ENCODE data around the gene HS3ST3A1.

The HS3ST3A1 gene

DNA sequence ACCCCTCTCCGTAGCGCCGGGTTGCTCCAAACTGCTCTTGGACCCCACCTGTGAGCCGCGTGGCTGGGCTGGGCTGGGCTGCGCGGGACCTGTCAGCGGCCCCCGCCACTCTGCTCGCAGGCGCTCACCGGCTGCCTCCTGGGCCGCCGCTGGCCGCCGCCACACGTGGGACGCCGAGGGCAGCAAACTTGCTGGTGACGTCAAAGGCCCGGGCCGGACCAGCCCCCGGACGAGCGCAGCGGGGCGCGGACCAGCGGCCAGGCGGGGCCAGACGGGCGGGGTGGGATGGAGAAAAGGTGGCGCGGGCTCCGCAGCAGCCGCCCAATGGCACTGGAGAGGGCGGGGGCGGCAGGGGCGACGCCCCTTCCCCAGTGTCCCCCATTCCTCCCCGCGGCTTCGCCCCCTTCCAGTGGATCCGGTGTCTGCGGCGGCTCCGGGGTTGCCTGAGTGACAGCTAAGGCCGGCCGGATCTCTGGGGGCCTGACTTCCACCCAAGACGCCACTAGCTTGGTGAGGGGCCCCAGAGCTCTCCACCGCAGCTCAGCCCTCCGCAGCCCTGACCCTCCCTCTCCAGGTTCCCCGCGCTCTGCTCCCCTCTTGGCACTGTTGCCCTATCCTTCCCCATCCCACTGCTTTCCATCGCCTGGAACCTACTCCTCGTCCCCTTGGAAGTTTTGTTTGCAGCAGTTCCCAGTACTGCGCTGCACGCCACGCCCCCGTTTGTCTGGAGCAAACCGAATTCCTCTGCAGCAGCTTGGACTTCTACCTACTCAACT lies at the start of gene HS3ST3A1:
Gene HS3ST3A1 (minus strand): TSS at position 154 of the 776 bp plus-strand sequence. CDS start 800 bp downstream, outside the sequence.
- DNase-seq = no peak

DNA sequence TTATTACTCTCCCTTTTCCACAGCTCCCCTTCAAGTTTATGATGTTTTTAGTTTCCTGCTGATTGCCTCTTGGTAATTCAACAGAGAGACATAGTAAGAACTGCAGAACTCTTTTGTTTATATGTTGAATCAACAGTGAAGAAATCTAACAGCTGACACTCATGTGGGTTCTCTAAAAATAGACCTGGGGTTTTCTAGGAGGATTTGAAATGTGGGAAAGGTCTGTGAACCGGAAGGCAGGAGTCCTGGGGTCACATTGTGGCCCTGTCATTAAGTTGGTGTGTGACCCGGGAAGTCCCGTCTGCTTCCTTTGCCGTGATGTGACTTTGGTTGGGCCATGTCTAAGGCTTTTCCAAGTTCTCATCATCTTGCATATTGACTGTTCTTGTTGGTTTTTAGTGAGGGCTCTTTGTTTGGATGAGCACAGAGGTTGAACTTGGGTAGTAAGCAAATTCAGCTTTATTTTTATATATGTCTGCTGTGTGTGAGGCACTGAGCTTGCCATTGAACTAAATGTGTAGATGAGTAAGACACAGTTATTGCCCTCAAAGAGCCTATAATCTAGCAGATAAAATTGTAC lies 48.5 kb upstream of the HS3ST3A1 start:
- no peak for DNase-seq

DNA sequence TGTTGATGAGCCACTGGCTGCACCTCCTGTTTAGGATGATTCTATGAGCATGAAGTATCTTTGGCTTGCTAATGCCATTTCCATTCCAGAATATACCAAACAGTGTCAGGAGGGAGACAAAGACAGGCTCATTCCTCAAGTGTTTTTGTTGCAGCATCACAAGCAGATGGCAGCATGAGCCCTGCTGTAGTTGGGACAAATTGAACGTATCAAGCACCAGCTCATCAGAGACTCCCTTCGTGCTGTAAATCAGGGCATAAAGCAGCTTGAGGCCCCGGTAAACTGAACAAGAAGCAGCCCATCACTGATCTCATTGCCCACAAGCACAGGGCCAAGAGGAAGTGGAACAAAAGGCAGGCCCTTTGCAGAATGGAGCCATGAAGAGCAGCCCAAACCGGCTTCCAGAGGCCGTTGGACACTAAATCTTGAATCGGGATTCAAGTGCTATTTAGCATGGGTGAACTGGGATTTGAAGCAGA lies 45.9 kb upstream of the HS3ST3A1 start:
- DNase-seq = no peak

DNA sequence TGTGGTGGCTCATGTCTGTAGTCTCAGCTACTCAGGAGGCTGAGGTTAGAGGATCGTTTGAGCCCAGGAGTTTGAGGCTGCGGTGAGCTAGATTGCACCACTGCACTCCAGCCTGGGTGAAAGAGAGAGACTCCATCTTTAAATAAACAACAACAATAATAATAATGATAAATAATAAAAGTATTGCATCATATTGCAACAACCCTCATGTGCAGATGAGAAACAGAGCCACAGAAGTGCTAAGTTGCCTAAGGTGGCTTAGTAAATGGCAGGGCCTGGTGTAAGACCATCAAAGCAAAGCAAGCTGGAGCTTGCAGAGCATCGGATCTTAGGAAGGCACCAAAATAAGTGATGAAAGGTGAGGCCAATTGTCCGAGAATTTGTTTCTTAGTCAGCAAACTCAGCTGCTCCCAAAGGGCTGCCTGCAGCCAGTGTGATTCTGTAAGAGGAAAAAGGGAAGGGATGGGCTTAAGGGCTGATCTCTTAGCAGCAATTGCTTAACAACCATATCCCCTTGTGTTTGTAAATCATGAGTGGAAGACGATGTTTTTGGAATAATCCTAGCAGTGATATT lies 45.3 kb upstream of the HS3ST3A1 start:
- no peak for DNase-seq

DNA sequence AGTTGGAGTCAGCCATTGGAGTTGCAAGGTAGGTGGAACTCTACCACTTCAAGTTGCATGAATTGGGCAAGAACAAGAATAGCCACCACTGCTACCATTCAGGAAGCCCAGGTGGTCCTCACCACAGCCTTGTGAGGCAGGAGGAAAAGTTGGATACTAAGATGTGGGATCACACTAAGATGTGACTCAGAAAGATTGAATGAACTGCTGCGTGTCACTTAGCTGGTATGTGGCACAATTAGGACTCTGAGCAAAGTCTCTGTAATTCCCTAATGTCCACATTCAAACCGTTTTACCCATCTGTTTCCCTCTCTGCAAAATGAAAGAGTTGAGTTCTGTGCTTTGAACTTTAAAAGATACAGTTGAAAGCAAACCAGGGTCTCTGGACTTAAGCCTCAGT lies 44.7 kb upstream of the HS3ST3A1 start:
- DNase-seq = no peak

DNA sequence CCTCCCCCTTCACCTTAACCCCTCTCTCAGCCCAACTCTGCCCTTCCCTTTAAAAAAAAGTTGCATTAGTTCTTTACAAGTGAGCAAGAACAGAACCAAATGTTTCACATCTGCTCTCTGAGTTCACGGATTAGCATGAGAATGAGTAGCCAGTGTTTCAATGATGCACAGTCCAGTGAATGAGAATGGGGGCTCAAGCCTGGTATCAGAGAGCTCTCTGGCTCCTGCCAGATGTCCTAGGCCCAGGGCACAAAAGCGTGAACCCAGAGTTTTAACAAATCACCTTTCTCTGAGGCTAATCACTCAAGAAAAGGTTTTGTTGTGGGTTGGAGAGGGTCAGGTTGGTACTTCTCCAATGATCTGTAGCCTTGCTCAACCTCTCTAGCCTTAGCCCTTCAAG lies 41.5 kb upstream of the HS3ST3A1 start:
- no peak for DNase-seq

DNA sequence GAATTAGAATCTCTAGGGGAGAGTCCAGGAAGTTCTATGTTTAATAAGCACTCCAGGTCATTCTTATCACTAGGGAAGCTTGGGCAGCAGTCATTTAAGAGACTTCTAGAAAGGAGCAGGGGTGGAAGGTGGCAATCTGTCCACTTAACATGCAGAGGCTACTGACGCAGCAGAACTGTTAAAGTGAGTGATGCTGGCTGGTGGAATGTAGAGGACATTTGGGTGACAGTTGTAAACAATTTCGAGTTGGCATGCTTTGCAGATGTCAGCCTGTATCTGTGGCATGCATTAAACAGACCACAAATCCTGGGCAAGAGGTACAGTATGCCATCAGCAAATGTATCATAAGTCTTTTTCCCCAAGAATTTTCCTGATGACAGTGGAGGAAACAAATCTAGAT lies 40.5 kb upstream of the HS3ST3A1 start:
- DNase-seq = no peak

DNA sequence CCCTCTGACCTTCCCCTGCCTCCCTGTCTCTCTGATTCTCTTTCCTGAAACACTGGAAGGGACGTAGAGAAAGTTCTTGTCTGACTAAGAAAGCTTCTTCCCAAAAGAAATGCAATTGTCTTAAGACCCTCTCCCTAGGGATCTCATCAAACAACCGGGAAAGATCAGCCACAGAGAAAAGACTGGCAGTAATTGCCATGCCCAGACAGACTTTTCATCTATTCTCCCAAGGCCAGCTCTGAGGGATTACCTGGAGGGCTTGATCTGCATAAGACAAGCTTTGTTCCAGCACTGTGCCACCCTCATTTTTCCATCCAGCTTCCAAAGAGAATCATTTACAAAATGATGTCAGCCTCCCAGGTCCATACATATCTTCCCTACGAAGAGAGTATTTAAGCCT lies 38.8 kb upstream of the HS3ST3A1 start:
- no peak for DNase-seq

DNA sequence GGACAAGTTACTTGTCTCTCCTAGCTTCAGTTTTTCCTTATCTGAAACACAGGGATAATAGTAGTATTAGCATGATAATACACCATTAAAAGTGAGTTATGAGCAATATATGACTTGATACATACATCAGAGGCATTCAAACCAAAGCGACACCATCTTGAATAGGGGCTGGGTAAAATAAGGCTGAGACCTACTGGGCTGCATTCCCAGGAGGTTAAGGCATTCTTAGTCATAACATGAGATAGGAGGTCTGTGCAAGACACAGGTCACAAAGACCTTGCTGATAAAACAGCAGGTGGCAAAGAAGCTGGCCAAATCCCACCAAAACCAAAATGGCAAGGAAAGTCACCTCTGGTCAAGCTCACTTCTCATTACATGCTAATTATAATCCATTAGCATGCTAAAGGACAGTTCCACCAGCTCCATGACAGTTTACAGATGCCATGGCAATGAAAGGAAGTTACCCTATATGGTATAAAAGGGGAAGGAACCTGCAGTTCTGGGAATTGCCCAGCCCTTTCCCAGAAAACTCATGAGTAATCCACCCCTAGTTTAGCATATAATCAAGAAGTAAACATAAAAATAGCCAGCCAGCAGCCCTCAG lies 37.2 kb upstream of the HS3ST3A1 start:
- no peak for DNase-seq

DNA sequence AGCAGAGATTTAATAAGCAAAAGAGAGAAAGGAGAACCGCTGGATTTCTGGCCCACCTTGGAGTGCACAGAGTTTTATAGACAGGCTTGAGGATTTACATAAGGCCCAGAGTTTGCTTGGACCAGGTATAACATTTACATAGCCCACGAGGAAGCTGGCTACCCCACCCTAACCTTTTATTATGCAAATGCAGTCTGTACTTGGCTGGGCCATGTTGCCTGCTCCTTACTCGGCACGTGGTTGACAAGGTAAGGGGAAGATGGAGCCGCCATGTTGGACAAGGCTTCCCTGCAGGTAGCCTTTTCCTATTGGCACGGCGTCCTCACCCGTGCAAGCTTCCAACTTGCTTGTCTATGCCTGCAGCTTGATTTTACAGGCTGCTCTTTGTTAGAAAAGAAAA lies 35.2 kb upstream of the HS3ST3A1 start:
- DNase-seq = no peak

DNA sequence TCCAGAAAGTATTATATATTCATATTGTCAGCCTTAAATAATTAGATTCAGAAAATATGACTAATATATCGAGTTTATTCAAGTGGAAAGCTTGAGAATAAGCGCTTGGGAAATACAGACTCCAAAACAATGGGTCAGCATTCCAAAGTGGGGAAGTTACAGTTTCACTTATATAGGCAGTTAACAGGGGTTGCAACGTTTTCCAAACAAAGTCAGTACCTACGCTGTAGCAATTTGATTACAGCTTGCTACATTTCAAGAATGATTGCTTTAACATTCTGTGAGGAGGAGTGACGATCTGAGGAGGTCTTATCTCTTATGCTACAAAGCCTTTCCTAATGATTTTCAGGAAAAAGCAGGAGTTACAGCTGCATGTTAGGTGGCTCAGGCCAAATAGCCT lies 34.2 kb upstream of the HS3ST3A1 start:
- DNase-seq = no peak

DNA sequence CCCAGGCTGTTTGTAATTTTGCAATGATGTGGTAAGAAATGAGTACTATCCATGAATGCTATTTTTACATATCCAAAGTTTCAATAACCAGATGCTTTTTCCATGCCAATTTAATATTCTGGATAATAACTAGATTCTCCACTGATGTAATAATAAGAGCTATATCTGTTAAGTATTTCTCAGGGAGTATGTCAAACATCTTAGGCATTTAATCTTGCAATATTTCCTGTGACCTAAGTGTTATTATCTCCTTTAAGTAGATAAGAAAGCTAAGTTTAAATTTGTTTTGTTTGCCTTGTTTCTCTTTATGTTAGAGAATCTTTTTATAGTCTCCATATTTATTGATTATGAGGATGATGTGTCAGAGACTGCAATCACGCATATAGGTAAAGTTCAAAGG lies 32.3 kb upstream of the HS3ST3A1 start:
- DNase-seq = no peak

DNA sequence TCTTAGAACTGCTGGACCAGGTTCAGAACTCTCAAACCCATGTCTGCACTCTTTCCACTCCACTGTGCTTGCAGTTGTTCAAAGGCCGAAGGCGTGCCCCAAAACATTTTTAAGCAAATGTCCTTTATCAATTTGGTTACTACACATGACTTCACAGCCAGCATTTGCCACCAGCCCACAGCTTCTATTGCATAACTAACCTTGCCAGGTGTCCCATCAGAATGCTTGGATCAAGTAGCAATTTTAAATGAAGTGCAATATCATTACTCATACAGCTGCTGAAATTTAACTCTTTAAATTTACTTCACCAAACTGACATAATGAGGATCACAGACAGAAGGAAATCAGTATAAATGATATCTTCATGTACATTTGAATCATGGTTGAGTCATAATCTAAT lies 29.8 kb upstream of the HS3ST3A1 start:
- DNase-seq = no peak

DNA sequence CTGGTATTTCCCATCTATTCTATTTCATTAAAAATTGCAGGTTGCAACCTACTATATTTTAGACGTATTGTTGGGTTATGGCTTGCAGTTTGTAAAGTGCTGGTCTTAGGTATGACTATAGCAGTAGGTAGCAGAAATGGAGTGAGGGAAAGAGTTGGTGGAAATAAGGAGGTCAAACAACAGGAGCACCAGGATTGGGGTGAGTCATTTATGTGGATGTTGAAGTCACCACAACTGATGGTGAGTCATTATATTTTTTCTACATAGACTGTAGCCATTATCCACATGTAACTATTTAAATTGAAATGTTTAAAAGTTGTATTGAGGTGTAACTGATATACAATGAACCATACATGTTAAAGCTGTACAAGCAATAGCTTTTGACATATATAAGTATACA lies 25.0 kb upstream of the HS3ST3A1 start:
- no peak for DNase-seq

DNA sequence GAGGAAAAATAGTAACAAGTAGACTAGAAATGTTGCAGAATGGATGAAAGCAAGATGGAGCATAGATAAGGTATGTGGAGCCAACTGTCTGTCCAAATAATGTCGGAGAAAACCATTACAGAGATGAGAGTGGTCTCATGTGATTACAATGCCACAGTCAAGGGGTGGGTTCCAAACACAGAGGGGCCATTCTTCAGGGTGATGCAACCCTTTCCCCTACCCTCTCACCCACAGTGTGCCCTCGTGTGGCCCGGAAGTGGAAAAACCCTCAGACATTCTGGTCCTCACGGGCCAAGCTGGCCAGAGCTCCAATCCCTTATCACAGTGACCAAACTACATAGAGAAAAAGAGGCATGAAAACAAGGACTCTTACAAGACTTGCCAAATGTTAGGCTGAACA lies 17.7 kb upstream of the HS3ST3A1 start:
- DNase-seq = no peak

DNA sequence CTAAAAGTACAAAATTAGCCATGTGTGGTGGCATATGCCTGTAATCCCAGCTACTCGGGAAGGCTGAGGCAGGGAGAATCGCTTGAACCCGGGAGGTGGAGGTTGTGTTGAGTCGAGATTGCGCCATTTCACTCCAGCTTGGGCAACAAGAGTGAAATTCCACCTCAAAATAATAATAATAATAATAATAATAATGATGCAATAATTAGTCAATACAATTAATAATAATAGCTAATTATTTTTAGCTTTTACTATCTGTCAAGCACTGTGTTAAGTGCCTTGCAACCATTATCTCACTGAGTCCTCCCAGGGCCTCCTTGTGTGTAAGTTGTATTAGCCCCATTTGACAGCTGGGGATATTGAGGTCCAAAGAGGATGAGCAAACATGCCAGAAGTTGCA lies 14.3 kb upstream of the HS3ST3A1 start:
- no peak for DNase-seq

DNA sequence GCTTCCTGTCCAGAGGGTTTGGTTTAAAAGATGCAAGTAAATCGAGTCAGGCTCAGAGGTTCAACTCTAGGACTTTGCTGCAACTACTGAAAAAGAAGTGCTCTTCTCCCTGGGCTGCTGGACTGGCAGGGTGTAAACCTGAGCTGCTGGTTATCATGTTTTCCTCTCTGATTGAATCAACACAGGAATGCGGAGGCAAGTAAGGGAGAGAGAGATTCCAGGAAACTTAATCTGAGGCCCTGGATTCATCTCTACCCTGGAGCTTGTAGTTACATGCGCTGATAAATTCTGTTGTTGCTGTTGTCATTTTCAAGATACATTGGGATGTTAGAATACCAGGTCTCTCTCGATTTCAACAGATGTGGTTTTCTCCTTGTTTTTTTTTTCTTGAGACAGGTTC lies 8.2 kb upstream of the HS3ST3A1 start:
- no peak for DNase-seq

DNA sequence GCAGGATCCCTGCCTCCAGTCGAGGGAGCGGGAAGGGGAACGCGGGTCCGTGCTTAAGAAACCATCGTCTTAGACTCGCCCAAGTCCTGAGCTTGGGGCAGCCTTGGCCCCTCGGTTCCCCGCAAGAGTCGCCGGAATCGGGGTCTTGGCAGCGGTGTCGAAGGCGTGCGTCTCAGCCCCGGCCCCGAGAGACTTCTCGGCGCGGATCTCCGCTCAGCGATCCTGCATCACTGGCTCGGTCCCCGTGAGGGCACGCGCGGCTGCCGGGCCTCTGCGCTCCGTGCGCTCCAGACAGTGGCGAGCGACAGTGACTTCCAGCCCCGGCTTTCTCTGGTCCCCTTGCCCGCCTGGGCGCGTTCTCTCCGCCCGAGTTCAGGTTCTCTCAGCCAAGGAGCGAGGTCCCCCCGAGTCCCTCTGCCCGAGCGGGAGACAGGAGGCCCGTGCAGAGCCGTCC lies 380 bp downstream of the HS3ST3A1 start:
- no peak for DNase-seq

DNA sequence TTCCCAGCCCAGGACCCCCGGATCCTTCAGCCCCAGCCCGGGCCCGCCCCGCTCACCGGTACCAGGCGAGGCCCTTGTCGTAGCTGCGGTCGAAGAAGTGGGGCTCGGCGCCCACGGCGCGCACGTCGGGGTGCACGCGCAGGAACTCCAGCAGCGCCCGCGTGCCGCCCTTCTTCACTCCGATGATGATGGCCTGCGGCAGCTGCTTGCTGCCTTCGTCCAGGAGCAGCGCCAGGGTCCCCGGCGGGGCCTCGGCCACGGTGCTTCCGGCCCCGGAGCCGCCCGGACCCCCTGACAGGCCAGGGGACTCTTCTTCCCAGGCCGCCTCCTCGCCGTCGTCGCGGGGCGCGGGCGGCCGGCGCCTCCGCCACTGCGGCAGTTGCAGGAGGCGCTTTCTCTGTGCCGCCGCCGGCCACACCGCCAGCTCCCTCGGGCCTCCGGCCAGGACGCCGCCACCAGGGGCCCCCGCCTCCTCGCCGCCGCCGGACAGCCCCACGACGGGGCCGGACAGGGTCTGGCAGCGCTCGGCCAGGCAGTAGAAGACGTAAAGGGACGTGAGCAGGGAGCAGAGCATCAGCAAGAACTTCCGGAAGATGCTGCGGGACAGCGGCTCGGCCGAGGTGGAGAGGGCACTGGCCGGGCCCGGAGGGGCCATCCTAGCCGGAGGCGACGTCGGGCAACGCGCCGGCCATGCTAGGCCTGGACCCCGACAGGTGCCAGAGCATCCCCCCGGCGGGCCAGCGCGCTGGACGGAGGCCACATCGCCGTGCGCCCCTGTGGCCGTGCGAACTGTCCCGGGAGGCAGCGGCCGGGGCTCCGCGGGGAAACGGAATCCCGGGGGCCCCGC lies 1.0 kb downstream of the HS3ST3A1 start:
- DNase-seq = no peak

DNA sequence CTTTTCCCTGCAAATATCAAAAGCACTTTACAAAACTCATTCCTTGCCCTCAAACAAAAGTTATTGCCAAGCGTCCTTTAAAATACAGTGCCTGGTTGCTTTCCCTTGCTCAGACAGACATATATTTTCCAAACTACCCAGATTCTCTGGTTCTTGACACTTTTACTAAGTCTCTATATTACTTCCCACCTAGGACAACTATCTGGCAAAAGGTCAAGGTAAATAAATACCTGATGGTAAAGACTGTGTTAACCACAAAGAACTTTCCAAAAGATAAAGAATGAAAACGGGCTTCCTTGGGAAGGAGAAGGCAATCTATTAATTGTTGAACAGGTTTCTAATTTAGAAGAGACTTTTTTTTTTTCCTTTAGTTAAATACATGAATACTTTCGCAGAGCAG lies 1.9 kb downstream of the HS3ST3A1 start:
- no peak for DNase-seq

DNA sequence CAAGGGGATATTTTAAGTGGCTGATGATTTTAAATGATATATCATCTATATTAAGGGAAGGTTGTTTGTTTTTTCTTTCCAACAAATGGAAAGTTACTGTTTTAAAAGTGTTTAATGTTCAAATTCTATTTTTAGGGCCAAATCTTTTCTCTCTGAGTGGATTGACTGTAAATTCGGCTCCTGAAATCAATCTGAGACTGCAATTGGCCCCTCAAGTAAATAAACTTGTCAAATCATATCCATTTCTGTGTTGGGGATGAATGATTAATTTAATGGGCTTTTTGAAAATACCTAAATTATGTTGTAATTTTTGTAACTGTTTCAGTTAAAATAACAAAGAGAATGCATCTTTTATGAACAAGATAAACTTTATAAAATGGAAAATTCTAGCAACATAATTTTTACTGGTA lies 2.6 kb downstream of the HS3ST3A1 start:
- DNase-seq = no peak

DNA sequence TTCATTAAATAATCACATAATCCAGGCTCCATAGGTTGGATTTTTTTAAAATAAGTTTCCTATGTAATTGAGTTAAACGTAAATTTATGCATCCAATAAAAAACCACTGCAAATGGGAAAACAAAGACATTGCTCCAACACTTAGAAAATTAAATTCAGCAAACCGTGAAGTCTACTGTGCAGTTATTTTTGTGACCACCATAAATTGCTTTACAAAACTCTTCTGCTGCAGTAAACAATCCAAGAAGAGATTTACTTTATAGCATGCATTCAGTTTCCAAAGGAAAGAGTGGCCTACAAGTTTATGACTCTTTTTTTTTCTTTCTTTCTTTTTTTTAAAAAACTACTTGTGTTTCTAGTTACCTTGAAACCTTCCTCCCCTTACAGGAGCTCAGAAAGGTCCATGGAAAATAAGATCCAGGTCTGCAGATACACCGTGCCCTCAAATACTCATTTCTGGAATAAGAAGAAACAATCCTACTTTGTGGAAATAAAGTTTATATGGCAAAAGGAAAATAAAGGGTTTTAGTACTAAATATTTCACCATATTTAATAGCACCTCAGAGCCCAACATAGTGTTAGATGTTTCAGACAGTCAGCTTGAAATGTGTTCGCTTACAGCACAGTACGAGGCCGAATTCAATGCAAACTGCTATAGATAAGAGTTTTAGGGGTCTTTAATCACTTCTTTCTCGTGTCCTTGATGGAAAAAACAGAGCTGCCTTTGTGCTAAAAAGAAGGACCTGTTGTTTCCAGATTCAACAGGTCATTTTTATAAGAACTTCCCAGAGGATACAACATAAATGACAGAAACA lies 3.2 kb downstream of the HS3ST3A1 start:
- no peak for DNase-seq

All from CD4-positive, alpha-beta T cell treated with Interleukin-15 for 1 hour (primary cell).